ENCODE measurements around the gene PTPRN2.

- TF ChIP-seq NR3C1 (CRISPR knock-in tag; IDR thresholded peaks at IDR 0.05) (no peak), ZNF331 (CRISPR knock-in tag; IDR thresholded peaks at IDR 0.05) (no peak), LCORL (IDR thresholded peaks at IDR 0.05) (no peak), LCORL (CRISPR knock-in tag; IDR thresholded peaks at IDR 0.05) (no peak), CEBPB (IDR thresholded peaks at IDR 0.05; ENCODE audit: borderline replicate concordance, low read depth, low read length) (no peak), RXRB (CRISPR knock-in tag; IDR thresholded peaks at IDR 0.05; ENCODE audit: borderline replicate concordance) (no peak), ZNF138 (CRISPR knock-in tag; IDR thresholded peaks at IDR 0.05; ENCODE audit: low read depth) (no peak), KDM1A (CRISPR knock-in tag; IDR thresholded peaks at IDR 0.05) (no peak)
Observed at GRCh38 chr7:157507987-157508386, 1079.6 kb downstream of the PTPRN2 start.
